Cardiac fibroblast (primary cell): ENCODE results near the gene CERS3.

Source experiments
- DNase-seq, 2 donors: peaks; one replicate each; pipeline versions ENCODE4 v3.0.0 to v3.0.0-alpha.2; 2010; ENCODE audit warnings: low read depth in 2 of 2
- H3K4me3 ChIP-seq, 2 donors: replicated peaks in 1 of 2; 1 replicate in 1 of 2; 2 replicates in 1 of 2; pipeline ENCODE4 v1.5.1; 2011; ENCODE audit warnings: low read depth in 2 of 2, low read length in 2 of 2, mild to moderate bottlenecking in 2 of 2, moderate library complexity in 1 of 2
- CTCF ChIP-seq: IDR thresholded peaks from one replicate; pipeline ENCODE4 v1.5.1; 2011; ENCODE audit warnings: low read depth, mild to moderate bottlenecking, low read length, inconsistent platforms

CERS3 gene

GRCh38 chr15:100528833-100529428 lies at the start of gene CERS3:
TSS of gene CERS3 (minus strand) at chr15:100528950. CDS start at chr15:100501849, 27,101 bp downstream.
- no peak for DNase-seq
- H3K4me3 ChIP-seq: no peak within 1 kb of the TSS
- no peak for TF ChIP-seq CTCF

- TF ChIP-seq CTCF: no peak
- DNase-seq: no peak
- H3K4me3 ChIP-seq: no peak overlapping the region
Observed at GRCh38 chr15:100573526-100573925, 44.8 kb upstream of the CERS3 start.

GRCh38 chr15:100572362-100572983 lies 43.7 kb upstream of the CERS3 start:
- no peak overlapping the region for H3K4me3 ChIP-seq
- no peak for TF ChIP-seq CTCF
- peak; percentile 45 to 53 for DNase-seq

GRCh38 chr15:100571592-100572167 lies 42.9 kb upstream of the CERS3 start:
- no peak overlapping the region for H3K4me3 ChIP-seq
- TF ChIP-seq CTCF: no peak
- DNase-seq: no peak

GRCh38 chr15:100570735-100571313 lies 42.1 kb upstream of the CERS3 start:
- no peak overlapping the region for H3K4me3 ChIP-seq

GRCh38 chr15:100570275-100570674 lies 41.5 kb upstream of the CERS3 start:
- no peak overlapping the region for H3K4me3 ChIP-seq
- TF ChIP-seq CTCF: no peak
- DNase-seq: peak; percentile 10 to 25

More at GRCh38 chr15:100570735-100571313, 42.1 kb upstream of the CERS3 start:
- DNase-seq: no peak
- TF ChIP-seq CTCF: no peak
